ENCODE data around the gene RARB.

RARB gene

GRCh38 chr3:25619382-25619781, 191.3 kb downstream of the RARB start:
- DNase-seq: no peak

DNA sequence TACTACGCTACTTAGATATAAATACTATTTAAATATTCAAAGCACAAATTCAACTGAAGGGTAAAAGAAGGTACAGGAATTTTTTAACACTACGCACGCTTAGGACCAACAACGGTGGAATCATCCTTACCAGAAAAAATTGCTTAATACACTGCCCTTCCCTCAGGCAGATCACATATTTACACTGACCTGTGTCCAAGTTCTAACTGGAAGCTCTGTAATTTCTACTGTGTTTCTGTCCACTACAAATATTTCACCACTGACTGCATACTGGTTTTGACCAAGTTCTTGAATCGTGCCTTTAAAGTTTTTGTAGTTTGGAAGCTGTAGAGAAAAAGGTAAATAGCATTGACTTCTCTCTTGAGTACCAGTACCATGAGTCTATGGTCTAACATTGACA, 192.4 kb downstream of the RARB start:
- DNase-seq: no peak

DNA sequence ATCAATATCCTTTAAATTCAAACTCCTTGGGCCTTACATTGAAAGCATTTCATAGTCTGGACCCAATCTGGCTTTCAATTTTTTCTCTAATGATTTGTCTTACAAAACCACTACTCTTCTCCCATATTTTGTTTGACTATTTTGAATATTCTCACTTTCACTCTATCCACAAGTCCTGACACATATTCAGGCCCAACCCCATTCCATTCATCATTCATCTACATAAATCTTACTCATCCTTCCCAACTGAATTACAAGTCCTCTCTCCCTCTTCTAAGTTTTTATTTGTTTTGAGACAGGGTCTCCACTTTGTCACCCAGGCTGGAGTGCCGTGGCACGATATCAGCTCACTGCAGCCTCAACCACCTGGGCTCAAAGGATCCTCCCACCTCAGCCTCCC, 193.0 kb downstream of the RARB start:
- no peak for DNase-seq

DNA sequence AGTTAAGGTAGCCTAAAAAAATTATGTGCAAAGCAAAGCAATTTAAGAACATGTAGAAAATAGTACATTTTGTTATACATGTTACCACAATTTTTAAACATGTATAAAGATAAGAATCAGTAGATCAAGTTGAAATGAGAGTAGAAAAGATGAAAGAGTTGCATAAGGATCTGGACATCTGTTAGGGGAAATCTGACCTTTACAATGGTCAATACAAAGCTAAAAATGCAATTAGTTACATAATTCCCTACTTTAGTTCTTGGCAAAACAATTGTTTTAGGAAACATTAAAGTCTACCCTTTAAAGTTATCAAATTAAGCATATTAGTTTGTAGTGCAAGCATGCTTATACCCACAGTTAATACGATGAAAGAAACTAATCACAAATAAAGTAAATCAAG, 203.9 kb downstream of the RARB start:
- no peak for DNase-seq

DNA sequence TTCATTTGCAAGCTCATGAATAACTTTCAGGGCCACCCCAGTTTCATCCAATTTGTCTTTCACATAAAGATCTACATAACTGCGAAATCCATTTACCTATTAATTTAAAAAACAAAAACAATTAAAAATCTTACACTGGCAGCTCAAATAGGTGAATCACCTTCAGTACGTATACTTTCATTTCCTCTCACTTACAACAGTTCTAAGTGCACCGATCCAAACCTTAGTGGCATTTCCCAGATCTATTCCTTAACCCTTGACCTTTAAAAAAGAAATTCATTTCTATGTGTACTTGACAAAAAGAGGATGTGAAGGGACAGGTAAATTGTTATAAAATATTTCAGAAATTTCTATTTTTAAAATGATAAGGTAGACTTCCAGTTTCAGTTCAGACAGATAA, 205.9 kb downstream of the RARB start:
- no peak for DNase-seq

DNA sequence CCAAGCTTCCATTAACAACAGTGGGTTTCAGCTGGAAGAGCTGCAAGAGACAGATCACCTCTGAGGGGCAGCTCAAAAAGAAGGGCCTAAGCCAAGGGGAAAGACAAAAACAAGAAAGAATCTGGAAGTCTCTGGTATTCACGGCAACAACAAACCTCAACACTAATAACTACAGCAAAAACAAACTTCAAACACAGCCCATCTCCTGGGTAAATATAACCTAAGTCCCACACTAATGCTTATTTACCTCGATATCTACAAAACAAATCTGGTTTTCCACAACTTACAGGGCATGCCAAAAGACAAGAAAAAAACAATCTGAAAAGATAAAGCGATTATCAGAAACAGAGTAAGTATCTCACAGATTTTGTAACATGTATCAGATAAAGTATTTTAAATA, 207.0 kb downstream of the RARB start:
- DNase-seq: no peak
